AG08395 (cell line): Measurements from ENCODE around the gene IL5.
"Not testable (repeated sequence)": the region's sequence is repeated elsewhere in the genome, so short reads cannot be mapped to it uniquely, and the experiment has no call there.

Experiments used
- DNase-seq: peaks from one replicate; pipeline ENCODE4 v3.0.0; 2012; ENCODE audit warnings: mixed read lengths, low spot score

Gene IL5

GRCh38 chr5:132528866-132529634 is 14.3 kb downstream of the IL5 start:
- no peak for DNase-seq

DNA sequence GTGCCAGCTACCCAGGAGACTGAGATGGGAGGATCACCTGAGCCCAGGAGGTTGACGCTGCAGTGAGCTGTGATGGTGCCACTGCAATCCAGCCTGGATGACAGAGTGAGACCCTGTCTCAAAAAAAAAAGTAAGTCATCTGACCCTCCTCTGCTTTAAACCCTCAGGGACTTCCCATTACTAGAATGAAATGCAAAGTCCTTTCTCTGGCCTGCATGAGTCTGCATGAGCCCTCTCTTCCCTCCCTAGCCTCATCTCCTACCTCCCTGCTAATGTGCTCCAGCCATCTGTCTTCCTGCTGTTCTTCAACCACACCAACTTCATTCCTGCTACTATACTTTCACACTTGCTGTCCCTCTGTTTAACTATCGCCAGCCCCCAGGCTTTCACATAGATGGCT is 15.3 kb downstream of the IL5 start:
- DNase-seq: no peak

DNA sequence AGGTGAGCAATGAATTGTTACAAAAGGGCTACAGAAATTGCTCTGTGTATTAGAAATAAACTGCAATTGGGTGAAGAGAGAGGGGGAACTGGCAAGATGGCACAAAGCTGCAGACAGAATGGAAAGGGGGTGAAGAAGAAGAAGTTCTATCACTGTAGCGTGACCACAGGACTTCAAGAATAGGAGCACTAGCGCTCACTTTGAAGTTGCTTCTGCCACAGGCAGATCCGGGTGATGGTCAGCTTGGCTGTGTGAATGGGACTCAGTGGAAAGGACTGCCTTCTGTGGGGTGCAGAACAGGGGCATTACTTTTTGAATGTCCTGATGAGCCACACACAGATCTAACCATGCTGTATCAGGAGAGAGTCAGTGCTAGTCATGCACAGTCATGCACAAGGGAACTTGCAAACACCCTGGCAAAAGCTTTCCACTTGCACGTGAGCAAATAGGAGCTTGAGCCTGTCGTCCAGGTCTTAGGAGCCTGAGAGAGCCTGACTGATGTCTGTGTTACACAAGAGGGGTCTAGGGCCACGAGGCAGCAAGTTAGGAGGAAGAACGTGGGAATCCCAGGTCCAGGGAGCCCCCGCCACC is 16.3 kb downstream of the IL5 start:
- no peak for DNase-seq

DNA sequence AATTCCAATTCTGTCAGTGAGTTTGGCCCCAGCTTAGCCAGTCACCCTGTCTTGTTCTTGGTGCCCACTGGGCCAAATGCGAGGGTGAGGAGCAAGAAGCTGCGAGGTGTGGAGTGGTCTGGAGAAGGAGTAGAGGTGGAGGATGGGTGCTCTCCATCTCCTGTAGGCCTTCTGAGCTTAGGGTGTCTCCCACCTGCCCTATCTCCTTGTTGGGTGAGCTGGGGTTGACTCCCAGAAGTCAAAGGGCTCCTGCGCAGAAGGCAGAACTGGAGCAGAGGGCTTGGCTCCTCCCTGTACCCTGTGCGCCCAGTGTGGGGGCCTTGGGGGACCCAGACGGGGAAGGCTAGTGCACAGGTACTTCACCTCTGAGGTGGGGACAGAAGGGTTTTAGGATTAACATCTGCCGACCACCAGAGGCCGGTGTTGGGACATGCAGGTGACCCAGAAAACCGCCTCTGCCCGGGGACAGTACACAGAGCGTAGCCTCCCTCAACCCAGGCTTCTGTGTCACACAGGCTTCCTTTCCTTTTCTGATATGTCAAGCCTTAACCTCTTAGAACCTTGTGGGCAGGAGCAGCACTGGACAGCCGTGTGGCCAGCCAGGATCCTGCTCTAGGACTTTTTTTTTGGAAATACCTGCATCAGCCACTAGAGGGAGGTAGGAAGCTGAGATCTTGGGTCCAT is 16.9 kb downstream of the IL5 start:
- peak; percentile 77 for DNase-seq

DNA sequence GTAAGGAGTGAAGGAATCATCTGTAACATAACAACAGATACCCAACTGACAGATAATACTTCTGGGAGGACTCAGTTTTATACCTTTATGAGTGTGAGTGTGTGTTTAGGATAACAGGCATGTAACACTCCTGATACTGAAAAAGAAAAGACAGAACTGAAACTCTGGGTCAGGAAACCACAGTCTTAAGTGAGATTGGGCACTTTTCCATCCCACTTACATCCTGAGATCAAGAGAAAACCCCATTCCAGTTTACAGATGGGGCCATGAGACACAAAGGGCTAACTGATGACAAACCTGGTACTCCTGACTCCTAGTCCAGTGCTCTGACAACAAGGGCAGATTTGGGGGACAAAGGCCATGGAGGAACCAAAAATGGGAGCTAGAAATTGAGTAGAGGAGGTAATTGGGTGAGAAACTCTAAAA is 18.0 kb downstream of the IL5 start:
- no peak for DNase-seq

DNA sequence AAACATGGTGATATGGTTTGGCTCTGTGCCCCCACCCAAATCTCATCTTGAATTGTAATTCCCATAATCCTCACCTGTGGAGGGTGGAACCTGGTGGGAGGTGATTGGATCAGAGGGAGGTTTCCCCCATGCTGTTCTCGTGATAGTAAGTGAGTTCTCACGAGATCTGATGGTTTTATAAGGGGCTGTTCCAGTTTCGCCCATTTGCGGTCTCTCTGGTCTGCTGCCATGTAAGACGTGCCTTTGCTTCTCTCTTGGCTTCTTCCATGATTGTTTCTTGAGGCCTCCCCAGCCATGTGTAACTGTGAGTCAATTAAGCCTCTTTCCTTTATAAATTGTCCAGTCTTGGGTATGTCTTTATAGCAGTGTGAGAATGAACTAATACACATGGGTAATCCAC is 18.4 kb downstream of the IL5 start:
- DNase-seq: not testable (repeated sequence)

DNA sequence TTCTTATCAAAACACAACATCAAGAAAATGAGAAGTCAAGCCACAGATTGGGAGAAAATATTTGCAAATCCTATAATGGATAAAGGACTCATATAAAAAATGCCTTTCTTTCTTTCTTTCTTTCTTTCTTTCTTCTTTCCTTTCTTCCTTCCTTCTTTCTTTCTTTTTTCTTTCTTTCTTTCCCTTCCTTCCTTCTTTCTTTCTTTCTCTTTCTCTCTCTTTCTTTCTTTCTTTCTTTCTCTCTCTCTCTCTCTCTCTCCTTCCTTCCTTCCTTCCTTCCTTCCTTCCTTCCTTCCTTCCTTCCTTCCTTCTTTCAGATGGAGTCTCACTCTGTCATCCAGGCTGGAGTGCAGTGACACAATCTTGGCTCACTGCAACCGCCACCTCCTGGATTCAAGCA is 21.3 kb downstream of the IL5 start:
- not testable (repeated sequence) for DNase-seq

DNA sequence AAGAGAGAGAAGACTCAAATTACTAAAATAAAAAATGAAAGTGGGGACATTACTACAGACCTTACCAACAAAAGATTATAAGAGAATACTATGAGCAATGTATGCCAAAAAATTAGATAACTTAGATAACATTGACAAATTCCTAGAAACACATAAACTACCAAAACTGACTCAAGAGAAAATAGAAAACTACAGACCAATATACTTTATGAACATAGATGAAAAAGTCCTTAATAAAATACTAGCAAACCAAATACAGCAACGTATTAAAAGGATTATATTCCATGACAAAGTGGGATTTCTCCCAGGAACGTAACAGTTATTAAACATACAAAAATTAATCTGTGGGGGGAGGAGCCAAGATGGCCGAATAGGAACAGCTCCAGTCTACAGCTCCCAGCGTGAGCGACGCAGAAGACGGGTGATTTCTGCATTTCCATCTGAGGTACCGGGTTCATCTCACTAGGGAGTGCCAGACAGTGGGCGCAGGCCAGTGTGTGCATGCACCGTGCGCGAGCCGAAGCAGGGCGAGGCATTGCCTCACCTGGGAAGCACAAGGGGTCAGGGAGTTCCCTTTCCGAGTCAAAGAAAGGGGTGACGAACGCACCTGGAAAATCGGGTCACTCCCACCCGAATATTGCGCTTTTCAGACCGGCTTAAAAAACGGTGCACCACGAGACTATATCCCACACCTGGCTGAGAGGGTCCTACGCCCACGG is 29.5 kb downstream of the IL5 start:
- not testable (repeated sequence) for DNase-seq

GRCh38 chr5:132510076-132510475 is 33.2 kb downstream of the IL5 start:
- DNase-seq: peak; percentile 48

DNA sequence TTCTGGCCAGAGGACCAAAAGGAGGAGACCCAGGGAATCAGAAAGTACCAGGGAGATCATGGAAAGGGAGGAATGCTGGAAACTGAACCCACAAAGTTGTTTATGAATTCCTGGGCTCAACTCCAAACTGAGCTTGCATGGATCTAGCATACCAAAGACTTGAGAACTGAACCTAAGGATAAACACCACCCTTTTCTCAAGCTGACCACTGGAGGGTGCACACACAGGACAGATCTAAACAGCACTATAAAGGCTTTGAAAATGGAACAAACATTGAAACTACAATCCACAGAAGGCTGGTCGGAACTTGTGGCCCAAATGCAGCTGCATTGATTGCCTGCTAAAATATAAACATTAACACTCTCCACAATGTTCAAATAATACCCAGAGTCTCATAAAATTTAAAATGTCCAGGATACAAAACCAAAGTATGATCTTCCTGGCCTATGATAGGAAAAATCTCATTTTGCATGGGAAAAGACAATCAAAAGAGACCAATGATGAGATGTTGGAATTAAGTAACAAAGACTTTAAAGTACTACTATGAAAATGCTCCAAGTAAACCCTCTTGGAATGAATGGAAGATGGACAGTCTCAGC is 37.1 kb downstream of the IL5 start:
- DNase-seq: peak; percentile 93

DNA sequence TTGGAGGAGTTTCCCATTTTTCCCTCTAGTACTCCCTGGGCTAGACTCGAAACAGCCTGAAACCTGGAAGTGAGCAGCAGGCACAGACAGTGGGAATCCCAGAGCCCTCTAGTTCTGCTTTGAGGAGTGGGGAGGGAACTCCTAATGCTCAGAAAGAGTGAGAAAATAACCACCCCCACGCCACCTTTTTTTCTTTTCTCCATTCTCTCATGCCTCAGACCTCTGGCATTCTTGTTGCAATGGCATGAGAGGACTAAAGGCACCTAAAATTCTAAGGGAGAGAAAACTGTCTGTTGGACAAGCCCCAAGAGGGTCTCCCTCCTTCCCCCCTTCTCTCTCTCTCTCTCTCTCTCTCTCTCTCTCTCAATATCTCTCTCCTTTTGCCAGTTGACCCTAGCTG is 37.7 kb downstream of the IL5 start:
- no peak for DNase-seq

DNA sequence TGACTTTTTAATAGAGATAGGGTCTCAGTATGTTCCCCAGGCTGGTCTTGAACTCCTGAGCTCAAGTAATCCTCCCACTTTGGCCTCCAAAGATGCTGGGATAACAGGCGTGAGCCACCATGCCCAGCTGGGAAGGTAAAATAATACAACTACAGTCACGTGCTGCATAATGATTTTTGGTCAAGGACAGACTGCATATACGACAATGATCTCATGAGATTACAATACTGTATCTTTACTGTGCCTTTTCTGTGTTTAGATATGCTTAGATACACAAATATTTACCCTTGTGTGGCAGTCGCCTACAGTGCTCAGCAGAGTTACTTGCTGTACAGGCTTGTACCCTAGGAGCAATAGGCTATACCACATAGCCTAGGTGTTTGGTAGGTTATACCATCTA is 38.6 kb downstream of the IL5 start:
- no peak for DNase-seq

GRCh38 chr5:132503244-132503643 is 40.1 kb downstream of the IL5 start:
- DNase-seq: no peak

DNA sequence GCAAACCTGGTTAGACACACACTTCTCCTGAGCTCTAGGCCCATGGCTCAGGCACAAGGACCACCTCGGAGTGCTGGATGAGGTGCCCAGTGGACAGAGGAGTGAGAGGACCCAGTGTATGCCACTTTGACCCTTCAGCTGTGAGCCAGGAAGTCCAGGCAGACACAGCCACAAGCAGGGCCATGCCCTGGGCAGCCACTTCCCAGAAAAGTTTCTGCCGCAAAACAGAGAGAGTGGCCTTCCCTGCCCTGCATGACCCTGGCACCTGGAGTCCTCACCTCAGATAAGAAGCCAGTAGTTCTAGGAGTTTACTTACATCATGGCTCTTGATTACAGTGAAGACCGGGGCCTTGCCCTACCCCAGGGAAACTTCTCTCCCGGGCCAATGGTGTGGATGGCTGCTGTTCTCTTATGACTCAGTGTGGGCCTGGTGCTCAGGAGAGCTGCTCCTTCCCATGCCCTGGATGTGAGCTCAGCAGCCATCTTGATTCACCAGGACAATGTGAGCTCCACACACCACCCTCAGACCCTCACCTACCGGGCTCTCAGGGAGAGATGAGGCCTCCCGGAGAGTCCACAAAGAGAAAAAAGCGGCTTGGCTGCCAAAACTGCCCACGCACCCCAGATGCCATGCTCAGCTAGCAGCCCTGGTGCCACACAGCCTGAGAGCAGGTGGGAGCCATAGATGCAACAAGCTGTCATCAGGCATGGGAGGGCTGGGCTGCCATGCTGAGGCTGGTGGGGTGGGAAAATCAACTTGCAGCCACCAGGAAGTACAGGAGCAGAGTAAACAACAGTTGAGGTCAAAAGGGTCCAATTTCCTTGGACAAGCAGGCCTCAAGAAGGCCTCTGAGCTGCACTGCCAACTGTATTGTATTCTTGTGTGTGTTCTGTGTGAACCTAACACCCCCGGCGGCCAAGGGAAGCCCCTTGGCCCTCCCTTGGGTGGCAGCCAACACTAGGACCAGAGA is 41.1 kb downstream of the IL5 start:
- no peak for DNase-seq

GRCh38 chr5:132501629-132501956 is 41.7 kb downstream of the IL5 start:
- DNase-seq: no peak

- peak; percentile 48 for DNase-seq
Measured at GRCh38 chr5:132500931-132501628, 42.2 kb downstream of the IL5 start.

DNA sequence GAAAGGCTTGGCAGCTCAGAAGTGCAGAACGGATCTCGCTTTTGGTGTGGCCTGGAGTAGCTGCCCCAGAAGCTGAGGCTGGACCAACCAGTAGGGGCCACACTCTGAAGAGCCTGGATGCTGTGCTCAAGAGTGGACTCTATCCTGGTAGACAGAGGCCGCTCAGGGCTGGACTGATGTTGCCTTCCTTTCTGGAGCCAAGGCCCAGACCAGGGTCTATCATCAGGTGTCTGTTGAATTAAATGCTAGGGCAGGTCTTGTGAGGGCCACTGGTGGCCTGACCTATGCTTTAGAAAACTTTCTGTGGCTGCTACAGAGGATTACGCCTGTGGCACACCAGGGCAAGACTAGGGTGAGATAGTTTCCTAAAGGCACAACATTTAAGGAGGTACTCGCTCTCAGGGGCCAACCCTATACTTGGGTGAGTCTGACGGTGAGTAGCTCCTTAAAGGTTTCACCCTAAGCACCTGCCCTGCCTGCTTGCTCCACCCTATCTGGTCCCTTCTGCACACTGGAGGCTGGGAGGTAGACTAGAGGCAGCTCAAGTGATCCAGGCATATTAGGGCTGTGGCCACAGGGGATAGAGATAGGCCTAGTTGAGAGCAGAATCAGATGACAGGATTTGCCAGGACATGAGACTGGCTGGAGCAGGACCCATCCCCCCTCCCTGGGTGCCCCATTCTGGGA is 42.9 kb downstream of the IL5 start:
- DNase-seq: no peak

DNA sequence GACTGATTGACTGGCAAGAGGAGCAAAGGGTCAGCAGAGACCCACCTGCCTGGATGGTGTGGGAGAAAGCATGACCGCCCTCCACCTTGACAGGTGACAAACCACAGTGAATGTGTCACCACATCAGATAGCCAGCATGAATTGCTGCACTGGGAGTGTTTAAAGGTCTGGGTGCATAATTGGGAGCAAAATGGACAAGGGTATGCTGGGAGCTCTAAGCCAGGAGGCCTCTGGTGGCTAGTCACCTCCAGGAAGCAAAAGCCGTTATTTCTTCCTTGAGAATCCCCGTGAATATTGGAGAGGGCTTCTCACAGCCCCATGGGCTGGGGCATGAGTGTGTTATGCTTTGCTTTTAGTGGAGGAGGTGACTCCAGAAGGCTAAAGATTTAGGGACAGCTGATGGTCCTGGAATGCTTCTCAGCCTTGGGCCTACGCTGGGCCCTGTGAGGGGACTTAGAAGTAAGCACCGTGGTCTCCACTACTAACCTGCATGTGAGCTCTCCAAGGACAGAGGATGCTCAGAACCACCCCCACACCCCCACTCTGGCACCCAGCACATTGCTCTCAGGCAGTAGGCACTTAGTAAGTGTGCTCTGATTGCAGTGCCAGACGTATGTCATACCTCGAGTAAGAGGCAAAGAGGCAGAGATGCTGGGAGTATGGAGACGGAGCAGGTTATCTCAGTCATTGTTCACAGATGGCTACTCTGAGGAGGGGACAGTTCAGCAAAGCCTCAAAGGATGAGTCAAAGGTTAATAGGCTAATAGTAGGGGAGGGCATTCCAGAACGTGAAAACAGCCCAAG is 43.7 kb downstream of the IL5 start:
- DNase-seq: no peak

DNA sequence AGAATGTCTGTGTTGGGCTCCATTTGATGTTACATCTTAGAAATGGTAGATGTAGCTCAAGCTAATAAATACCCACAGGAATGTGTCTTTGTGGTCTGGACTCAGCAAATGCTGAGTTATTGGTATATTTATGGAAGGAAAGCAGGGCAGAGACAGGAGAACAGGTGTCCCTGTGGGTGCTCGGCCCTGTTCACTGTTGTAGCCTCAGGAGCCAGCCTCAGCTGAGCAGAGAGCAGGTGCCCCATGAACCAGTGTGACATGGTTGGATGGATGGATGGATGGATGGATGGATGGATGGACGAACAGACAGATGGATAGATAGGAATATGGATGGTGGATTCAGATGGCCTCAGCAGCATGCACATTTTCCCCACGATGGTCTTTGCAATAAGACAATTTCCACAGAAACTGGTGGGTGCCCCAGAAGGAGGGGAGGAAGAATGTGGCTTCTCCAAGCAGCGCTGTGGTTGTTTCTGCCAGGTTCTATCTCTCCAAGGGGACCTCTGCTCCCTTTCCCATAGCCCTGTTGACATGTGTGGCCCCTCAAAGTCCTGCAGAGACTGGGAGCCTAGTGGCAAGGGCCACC is 44.5 kb downstream of the IL5 start:
- no peak for DNase-seq
